Muscle of arm (tissue), 12 donors: Measurements from ENCODE around the gene ZMIZ1. TPM values are rescaled to one million over a fixed set of nuclear protein-coding genes. Genes with fewer than 3 reads are reported as not detected.

ENCODE experiments used
- DNase-seq: peaks from one replicate; pipeline ENCODE4 v3.0.0-alpha.2; 2013
- polyA plus RNA-seq, 12 donors: library from polyadenylated mRNA; unstranded; fragments of 120-200 nt; gene quantifications; one replicate each; pipeline ENCODE4 v1.2.1, GENCODE V29; 2013; ENCODE audit not compliant: insufficient read length in 12 of 12

Gene ZMIZ1
- polyA plus RNA-seq, 12 donors = 27.7 to 66.3 (median 34.3) TPM; not detected in 1

- no peak for DNase-seq
Observed at GRCh38 chr10:79170993-79171392, 102.2 kb downstream of the ZMIZ1 start.

GRCh38 chr10:79171504-79171903 is 102.7 kb downstream of the ZMIZ1 start:
- no peak for DNase-seq

- no peak for DNase-seq
Observed at GRCh38 chr10:79172881-79173280, 104.1 kb downstream of the ZMIZ1 start.

- no peak for DNase-seq
Observed at GRCh38 chr10:79173582-79174262, 105.0 kb downstream of the ZMIZ1 start.

- DNase-seq = no peak
Observed at GRCh38 chr10:79176052-79176501, 107.3 kb downstream of the ZMIZ1 start.

- DNase-seq = peak; percentile 79
Observed at GRCh38 chr10:79176949-79177602, 108.3 kb downstream of the ZMIZ1 start.

GRCh38 chr10:79178070-79178576 is 109.4 kb downstream of the ZMIZ1 start:
- DNase-seq = no peak

- peak; percentile 74 for DNase-seq
Observed at GRCh38 chr10:79178614-79179163, 109.9 kb downstream of the ZMIZ1 start.

- no peak for DNase-seq
Observed at GRCh38 chr10:79179164-79179956, 110.6 kb downstream of the ZMIZ1 start.

GRCh38 chr10:79179957-79180309 is 111.2 kb downstream of the ZMIZ1 start:
- DNase-seq = no peak

GRCh38 chr10:79180414-79181221 is 111.9 kb downstream of the ZMIZ1 start:
- no peak for DNase-seq

- no peak for DNase-seq
Observed at GRCh38 chr10:79181227-79181626, 112.5 kb downstream of the ZMIZ1 start.

- DNase-seq = no peak
Observed at GRCh38 chr10:79181698-79182521, 113.1 kb downstream of the ZMIZ1 start.

GRCh38 chr10:79182781-79183467 is 114.2 kb downstream of the ZMIZ1 start:
- no peak for DNase-seq

GRCh38 chr10:79183468-79183865 is 114.7 kb downstream of the ZMIZ1 start:
- DNase-seq = no peak

GRCh38 chr10:79184145-79184625 is 115.4 kb downstream of the ZMIZ1 start:
- no peak for DNase-seq

- DNase-seq = no peak
Observed at GRCh38 chr10:79184657-79185056, 115.9 kb downstream of the ZMIZ1 start.

GRCh38 chr10:79185067-79185774 is 116.5 kb downstream of the ZMIZ1 start:
- DNase-seq = no peak

GRCh38 chr10:79185796-79186374 is 117.1 kb downstream of the ZMIZ1 start:
- DNase-seq = no peak
